ENCODE results near the gene MICAL1.

Gene MICAL1

GRCh38 chr6:109455437-109456110 lies at the start of gene MICAL1 (continued):
- no peak for TF ChIP-seq ZNF692 (tag by site-specific recombination; IDR thresholded peaks at IDR 0.05)
- peak; percentile 49; the same call in 1 of the 2 replicates for TF ChIP-seq BCL11B (tag by site-specific recombination; IDR thresholded peaks at IDR 0.05; ENCODE audit: low read depth)
- TF ChIP-seq WT1 (tag by site-specific recombination; IDR thresholded peaks at IDR 0.05), result no peak
- no peak for TF ChIP-seq ZNF37A (tag by site-specific recombination; IDR thresholded peaks at IDR 0.05)
- no peak for TF ChIP-seq ZFP41 (tag by site-specific recombination; IDR thresholded peaks at IDR 0.05; ENCODE audit: borderline replicate concordance)
- TF ChIP-seq ZNF341 (tag by site-specific recombination; IDR thresholded peaks at IDR 0.05; ENCODE audit: low read depth), result peak; percentile 49; the same call in 1 of the 2 replicates
- peak; percentile 87 for TF ChIP-seq SP3 (tag by site-specific recombination; IDR thresholded peaks at IDR 0.05)
- 0 out of 2 replicates have a peak, but pooled peaks have one; percentile 40 for TF ChIP-seq ZNF169 (tag by site-specific recombination; IDR thresholded peaks at IDR 0.05)
- TF ChIP-seq ZNF324 (tag by site-specific recombination; IDR thresholded peaks at IDR 0.05), result no peak
- no peak for TF ChIP-seq ZNF837 (tag by site-specific recombination; IDR thresholded peaks at IDR 0.05)
- TF ChIP-seq ZBTB10 (tag by site-specific recombination; IDR thresholded peaks at IDR 0.05), result peak; percentile 94
- no peak for TF ChIP-seq ZBTB21 (tag by site-specific recombination; IDR thresholded peaks at IDR 0.05)
- no peak for TF ChIP-seq ZNF121 (tag by site-specific recombination; IDR thresholded peaks at IDR 0.05)
- TF ChIP-seq ZNF155 (tag by site-specific recombination; IDR thresholded peaks at IDR 0.05), result no peak
- no peak for TF ChIP-seq ZNF571 (tag by site-specific recombination; IDR thresholded peaks at IDR 0.05)
- TF ChIP-seq ZNF112 (tag by site-specific recombination; IDR thresholded peaks at IDR 0.05), result no peak
- TF ChIP-seq CTCF (tag by site-specific recombination; IDR thresholded peaks at IDR 0.05), result peak; percentile 97
- TF ChIP-seq ZNF354C (tag by site-specific recombination; IDR thresholded peaks at IDR 0.05; ENCODE audit: borderline replicate concordance, low read depth), result no peak
- TF ChIP-seq PATZ1 (tag by site-specific recombination; IDR thresholded peaks at IDR 0.05), result peak; percentile 86; the same call in 1 of the 2 replicates
- 0 out of 2 replicates have a peak, but pooled peaks have one; percentile 41 for TF ChIP-seq KLF16 (tag by site-specific recombination; IDR thresholded peaks at IDR 0.05)
- TF ChIP-seq ZNF521 (tag by site-specific recombination; IDR thresholded peaks at IDR 0.05), result no peak
- TF ChIP-seq ZNF596 (tag by site-specific recombination; IDR thresholded peaks at IDR 0.05), result no peak
- TF ChIP-seq ZNF561 (tag by site-specific recombination; IDR thresholded peaks at IDR 0.05; ENCODE audit: borderline replicate concordance), result peak; percentile 55; the same call in 1 of the 2 replicates
- TF ChIP-seq ZNF266 (tag by site-specific recombination; IDR thresholded peaks at IDR 0.05; ENCODE audit: low read depth), result no peak
- TF ChIP-seq ZFP69B (tag by site-specific recombination; IDR thresholded peaks at IDR 0.05), result no peak
- TF ChIP-seq ZNF19 (tag by site-specific recombination; IDR thresholded peaks at IDR 0.05; ENCODE audit: low read depth), result no peak
- TF ChIP-seq TRIM28 (IDR thresholded peaks at IDR 0.05; ENCODE audit: borderline replicate concordance, low read length), result no peak
- TF ChIP-seq ZNF701 (tag by site-specific recombination; IDR thresholded peaks at IDR 0.05), result no peak
- no peak for TF ChIP-seq ZNF394 (tag by site-specific recombination; IDR thresholded peaks at IDR 0.05; ENCODE audit: borderline replicate concordance)
- no peak for TF ChIP-seq SALL2 (tag by site-specific recombination; IDR thresholded peaks at IDR 0.05; ENCODE audit: borderline replicate concordance)
- peak; percentile 98 for TF ChIP-seq KLF1 (tag by site-specific recombination; IDR thresholded peaks at IDR 0.05)
- TF ChIP-seq ZIC2 (tag by site-specific recombination; IDR thresholded peaks at IDR 0.05), result peak; percentile 61
- 0 out of 2 replicates have a peak, but pooled peaks have one; percentile 2 for TF ChIP-seq ZBTB48 (tag by site-specific recombination; IDR thresholded peaks at IDR 0.05)
- no peak for TF ChIP-seq MZF1 (tag by site-specific recombination; IDR thresholded peaks at IDR 0.05; ENCODE audit: borderline replicate concordance)
